Muscle layer of colon (tissue), 2 donors: Measurements from ENCODE around the gene ISG20.

Experiments
- H3K27ac ChIP-seq: one replicate; pipeline ENCODE4 v1.7.0; 2013; ENCODE audit warnings: low read depth, mild to moderate bottlenecking, low read length, moderate library complexity
- H3K27me3 ChIP-seq, 2 donors: one replicate each; pipeline ENCODE4 v1.7.0; 2013; ENCODE audit warnings: low read length in 2 of 2, mild to moderate bottlenecking in 2 of 2; ENCODE audit not compliant: insufficient read depth in 2 of 2, control insufficient read depth in 1 of 2
- H3K36me3 ChIP-seq: one replicate; pipeline ENCODE4 v1.7.0; 2013; ENCODE audit warnings: mild to moderate bottlenecking, low read length; ENCODE audit not compliant: insufficient read depth
- H3K4me1 ChIP-seq: one replicate; pipeline ENCODE4 v1.7.0; 2013; ENCODE audit warnings: mild to moderate bottlenecking, low read length; ENCODE audit not compliant: insufficient read depth
- H3K4me3 ChIP-seq, 2 donors: one replicate each; pipeline ENCODE4 v1.7.0; 2013; ENCODE audit warnings: low read length in 2 of 2, low read depth in 1 of 2, mild to moderate bottlenecking in 1 of 2, moderate library complexity in 1 of 2
- H3K9ac ChIP-seq: one replicate; pipeline ENCODE4 v1.7.0; 2013; ENCODE audit warnings: low read length
- H3K9me3 ChIP-seq: one replicate; pipeline ENCODE4 v1.7.0; 2013; ENCODE audit warnings: mild to moderate bottlenecking, low read length
- donor health status: abdominal sarcoma.
- donor health status: Adenocarcinoma of cecum.

ISG20 gene

DNA sequence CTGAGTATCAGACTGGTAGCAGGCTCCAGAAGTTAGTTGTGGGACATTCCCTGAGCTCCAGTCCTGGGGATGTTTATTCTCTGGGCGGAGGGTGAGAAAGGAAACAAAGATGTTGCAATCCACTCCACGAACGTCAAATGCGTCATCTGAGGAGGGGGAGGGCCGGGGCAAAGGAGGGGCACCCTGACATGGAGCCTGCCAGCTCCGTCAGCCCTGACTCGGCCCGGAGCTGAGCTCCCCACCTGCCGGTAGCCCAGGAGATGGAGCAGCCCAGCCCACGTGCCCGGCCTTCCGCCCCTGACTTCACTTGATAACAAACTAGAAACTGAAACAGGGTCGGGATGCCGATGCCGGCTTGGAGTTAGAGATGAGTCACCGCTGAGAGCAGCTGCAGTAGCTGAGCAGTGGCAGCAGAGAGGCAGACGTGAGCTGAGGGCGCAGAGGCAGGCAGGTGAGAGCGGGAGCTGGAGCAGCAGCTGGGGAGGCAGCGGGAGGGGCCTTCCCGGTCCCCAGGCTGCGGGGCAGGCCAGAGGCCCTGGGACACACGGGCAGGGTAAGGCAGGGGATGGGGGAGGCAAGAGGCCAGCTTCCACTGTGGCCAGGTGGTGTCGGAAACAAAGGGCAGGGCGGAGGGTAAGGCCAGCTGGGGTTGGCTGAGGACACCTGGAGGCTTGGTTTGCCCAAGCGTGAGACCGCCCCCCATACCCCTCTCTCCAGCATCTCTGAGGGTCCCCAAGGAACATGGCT, at the start of gene ISG20:
ISG20 (plus strand) TSS at position 391 of the 747 bp plus-strand sequence; CDS start at position 742, 351 bp downstream.
- H3K4me3 ChIP-seq, result peak within 1 kb of the TSS; percentile 52 to 63
- peak within 1 kb of the TSS; percentile 53 for H3K9ac ChIP-seq
- H3K27me3 ChIP-seq, result no peaks in the 10 kb centered on the region
- H3K36me3 ChIP-seq, result no peaks in the 10 kb centered on the region
- peak within 1 kb of the TSS; percentile 80 for H3K27ac ChIP-seq
- H3K4me1 ChIP-seq, result peaks cover 19% of the 10 kb centered on the region
- no peaks in the 10 kb centered on the region for H3K9me3 ChIP-seq

DNA sequence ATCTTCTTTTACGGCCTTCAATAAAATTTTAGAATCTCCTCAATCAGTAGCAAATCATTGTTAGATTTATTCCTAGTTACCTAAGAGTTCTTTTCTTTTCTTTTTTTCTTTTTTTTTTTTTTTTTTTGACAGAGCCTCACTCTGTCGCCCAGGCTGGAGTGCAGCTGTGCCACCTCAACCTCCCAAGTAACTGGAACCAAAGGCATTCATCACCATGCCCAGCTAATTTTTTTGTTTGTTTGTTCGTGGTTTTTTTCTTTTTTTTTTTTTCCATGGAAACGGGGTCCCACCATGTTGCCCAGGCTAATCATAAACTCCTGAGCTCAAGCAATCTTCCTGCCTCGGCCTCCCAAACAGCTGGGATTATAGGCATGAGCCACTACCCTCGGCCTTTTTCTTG, 48.1 kb upstream of the ISG20 start:
- no peaks in the 10 kb centered on the region for H3K9me3 ChIP-seq
- no peak overlapping the region for H3K9ac ChIP-seq
- no peak overlapping the region for H3K27ac ChIP-seq
- no peaks in the 10 kb centered on the region for H3K36me3 ChIP-seq
- H3K4me1 ChIP-seq, result no peaks in the 10 kb centered on the region
- H3K4me3 ChIP-seq, result no peak overlapping the region
- no peaks in the 10 kb centered on the region for H3K27me3 ChIP-seq

DNA sequence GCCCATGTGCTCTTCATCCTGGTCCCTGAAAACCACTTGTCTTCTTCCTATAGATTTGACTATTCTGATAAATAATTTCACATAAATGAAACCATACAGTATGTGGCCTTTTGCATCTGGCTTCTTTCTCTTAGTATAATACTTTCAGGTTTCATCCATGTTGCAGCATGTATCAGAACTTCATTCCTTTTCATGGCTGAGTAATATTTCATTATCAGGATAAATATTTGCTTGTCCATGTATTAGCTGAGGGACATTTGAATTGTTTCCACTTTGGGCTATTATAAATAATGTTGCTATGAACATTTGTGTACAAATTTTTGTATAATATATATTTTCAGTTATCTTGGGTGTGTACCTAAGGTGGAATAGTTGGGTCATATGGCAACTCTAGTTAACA, 47.4 kb upstream of the ISG20 start:
- Histone ChIP-seq H3K9ac (no peak overlapping the region), H3K4me1 (no peaks in the 10 kb centered on the region), H3K27me3 (no peaks in the 10 kb centered on the region), H3K4me3 (no peak overlapping the region), H3K9me3 (no peaks in the 10 kb centered on the region), H3K36me3 (no peaks in the 10 kb centered on the region), H3K27ac (no peak overlapping the region)

DNA sequence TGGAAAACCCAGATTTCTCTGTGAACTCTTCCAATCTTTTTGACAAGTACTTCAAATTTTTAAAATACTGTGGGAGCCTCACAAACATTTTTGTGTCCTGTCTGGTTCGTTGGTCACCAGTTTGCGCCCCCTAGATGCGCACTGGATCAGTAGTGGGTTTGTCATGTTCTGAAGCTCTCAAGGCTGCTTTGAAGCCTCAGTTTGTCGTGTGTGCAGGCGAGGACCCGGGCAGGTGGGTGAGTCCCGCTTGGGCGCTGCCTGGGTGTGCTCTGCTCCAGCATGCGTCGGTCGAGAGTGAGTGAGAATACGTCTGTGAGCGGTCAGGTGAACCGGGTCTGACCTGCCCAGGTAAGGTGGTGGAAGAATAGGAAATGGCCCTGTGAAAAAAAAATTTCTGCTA, 34.9 kb upstream of the ISG20 start:
- no peak overlapping the region for H3K4me3 ChIP-seq
- H3K4me1 ChIP-seq, result no peaks in the 10 kb centered on the region
- no peak overlapping the region for H3K9ac ChIP-seq
- no peaks in the 10 kb centered on the region for H3K36me3 ChIP-seq
- peaks cover 29 to 37% of the 10 kb centered on the region in 2 donors for H3K27me3 ChIP-seq
- H3K27ac ChIP-seq, result no peak overlapping the region
- no peaks in the 10 kb centered on the region for H3K9me3 ChIP-seq

DNA sequence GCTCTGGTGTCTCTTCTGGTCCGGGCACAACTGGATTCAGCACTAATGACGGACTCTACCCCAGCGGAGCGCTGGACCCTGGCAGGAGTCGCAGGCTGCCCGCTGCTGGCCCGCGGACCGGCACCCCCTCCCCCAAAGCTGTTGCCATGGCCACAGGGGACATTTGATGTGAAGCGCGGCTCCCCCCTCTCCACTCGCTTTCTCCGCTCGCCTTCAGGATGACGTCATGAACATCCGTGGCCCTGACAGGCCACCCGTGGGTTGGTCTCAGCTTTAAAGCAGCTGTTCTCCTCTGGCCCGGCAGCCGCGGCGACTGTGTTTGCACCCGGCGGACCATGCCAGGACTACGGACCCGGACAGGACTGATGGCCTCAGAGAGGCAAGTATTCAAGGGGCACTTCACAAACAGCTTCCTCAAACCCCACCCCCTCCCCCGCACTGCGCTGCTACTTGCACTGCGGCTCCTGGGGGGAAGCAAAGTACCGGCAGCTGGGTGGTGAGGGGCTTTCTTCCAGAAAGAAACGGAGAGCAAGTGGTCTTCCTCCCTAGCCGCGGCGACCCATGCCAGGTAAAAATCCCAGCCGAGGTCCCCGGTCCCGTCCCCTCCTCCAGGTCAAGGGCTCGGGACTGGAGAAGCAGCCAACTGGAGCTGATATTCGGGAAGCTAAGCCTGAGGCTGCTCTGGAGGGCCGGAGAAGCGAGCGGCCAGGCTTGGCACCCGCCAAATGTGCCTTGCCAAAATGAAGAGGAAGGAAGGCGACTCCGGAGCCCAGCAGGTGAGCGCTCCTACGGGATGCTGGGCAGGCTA, 34.2 kb upstream of the ISG20 start:
- Histone ChIP-seq H3K4me1 (no peaks in the 10 kb centered on the region), H3K36me3 (no peaks in the 10 kb centered on the region), H3K27ac (no peak overlapping the region), H3K4me3 (no peak overlapping the region), H3K9me3 (no peaks in the 10 kb centered on the region), H3K9ac (no peak overlapping the region), H3K27me3 (peaks cover 29 to 37% of the 10 kb centered on the region in 2 donors)

DNA sequence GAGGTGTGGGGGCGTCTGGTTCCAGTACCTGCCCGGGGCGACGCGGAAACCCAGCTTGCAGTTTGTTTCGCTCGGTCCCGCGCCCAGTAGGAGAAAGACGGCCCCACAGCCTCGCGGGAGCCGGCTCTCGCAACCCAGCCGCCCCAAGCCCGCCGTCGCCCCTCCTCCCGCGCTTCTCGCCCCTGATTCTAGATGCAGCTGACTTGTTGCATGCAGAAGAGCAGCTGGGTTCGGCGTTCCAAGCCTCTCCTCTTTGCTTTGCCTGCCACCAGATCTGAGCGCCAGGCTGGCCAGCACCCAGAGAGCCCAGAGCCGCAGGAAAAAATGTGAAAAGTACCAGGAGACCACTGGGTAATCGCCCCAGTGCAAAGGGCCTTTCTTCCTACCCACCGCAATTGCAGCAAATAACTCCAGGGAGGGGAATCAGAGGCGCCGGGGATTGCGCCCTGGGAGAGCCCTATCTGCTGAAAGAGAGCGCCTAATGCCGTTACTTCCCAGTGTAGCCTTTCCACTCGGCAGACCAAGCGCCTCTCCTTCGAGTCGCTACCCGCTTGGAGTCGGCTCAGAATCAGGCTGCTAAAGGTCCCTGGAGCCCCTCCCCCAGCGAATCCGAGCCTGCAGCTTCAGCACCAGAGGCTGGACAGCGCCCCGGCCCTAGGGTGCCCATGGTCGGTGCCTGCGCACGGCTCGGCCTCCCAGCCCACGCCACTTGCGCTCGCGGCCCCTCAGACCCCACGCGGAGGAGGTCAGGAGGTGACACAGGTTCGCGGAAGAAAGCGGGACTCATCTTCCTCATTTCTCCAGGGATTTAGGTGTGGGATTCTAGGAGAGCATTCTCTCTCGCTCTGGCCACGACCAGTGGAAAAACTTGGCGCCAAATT, 33.4 kb upstream of the ISG20 start:
- Histone ChIP-seq H3K4me3 (no peak overlapping the region), H3K9ac (no peak overlapping the region), H3K36me3 (no peaks in the 10 kb centered on the region), H3K27me3 (peaks cover 29 to 37% of the 10 kb centered on the region in 2 donors), H3K9me3 (no peaks in the 10 kb centered on the region), H3K27ac (no peak overlapping the region), H3K4me1 (no peaks in the 10 kb centered on the region)

DNA sequence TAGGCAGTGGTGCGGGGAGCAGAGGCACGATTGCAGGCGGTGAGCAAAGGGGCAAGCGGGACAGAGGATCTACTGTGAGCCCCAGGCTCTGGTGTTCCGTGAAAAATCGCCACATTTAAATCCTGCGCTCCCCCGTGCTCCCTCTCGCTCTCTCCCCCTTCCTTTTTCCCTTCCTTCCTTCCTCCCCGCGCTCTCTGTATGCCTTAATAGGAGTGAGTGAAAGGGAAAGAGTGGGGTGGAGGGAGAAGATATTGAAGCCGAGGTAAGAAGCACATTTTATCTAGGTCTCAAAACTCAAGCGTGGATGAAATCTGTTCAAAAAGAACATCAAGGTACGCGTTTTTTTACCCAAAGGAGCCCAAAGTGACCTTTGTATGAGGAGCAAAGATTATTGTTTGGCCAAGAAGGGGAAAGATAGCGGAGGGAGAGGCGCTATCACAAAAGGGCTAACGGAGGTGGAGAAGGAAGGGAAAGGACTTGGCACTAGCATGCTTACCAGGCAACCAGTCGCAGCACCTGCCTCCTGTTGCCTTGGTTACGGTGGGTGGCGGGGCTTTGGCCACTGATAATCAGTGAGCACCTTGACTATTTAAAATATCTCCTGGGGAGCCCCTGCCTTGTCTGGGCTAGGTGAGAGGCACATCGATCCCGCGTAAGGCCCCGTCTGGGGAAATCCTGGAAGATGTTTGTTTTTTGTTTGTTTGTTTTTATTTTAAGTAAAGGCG, 32.6 kb upstream of the ISG20 start:
- Histone ChIP-seq H3K9ac (no peak overlapping the region), H3K27ac (no peak overlapping the region), H3K27me3 (peaks cover 29 to 37% of the 10 kb centered on the region in 2 donors), H3K36me3 (no peaks in the 10 kb centered on the region), H3K9me3 (no peaks in the 10 kb centered on the region), H3K4me3 (no peak overlapping the region), H3K4me1 (no peaks in the 10 kb centered on the region)

DNA sequence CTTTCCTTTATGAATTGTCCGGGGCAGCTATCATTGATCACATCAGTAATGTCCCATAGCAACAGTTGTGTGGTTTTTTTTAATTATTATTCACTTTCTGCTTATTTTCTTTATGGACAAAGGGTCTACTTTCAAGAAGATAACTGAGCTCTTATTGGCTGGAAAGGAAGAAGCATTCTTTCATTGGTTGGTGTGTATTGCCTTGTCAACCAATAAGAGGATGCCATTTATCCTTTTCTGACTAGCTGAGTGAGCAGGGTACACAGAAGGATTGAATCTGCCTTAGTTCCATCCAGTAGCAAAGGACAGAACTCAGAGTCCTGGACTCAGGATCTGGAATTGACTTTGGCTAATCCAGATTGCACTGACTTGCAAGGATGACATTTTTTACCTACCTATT, 30.9 kb upstream of the ISG20 start:
- H3K4me3 ChIP-seq, result no peak overlapping the region
- H3K9me3 ChIP-seq, result no peaks in the 10 kb centered on the region
- no peaks in the 10 kb centered on the region for H3K4me1 ChIP-seq
- no peaks in the 10 kb centered on the region for H3K36me3 ChIP-seq
- H3K9ac ChIP-seq, result no peak overlapping the region
- H3K27ac ChIP-seq, result no peak overlapping the region
- H3K27me3 ChIP-seq, result peaks cover 29 to 37% of the 10 kb centered on the region in 2 donors

DNA sequence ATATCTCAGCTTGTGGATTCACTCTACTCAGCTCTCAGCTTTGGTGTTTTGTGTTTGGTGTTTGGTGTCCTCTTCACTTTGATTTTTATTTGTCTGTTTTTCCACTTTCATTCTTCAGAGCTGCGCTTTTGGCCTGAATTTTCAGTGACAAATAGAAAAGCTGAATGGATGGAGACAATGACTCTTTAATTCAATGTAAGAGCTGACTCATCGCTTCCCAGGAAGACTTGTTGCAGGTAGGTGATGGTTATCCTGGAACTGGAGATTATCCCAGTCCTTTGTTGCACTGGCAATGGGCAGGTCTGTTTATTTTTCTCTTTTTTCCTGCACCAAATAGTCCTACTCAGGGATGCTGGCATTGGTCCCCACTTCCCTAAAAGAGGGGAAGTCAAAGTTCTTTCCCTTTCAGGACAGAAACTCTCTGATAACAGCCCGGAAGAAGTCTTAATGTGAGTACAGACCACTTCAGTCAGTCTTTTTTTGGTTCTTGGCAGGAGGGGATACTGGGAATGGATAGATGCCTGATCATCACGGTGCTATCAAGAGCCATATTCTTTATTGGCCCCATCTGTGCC, 30.1 kb upstream of the ISG20 start:
- H3K27ac ChIP-seq, result no peak overlapping the region

DNA sequence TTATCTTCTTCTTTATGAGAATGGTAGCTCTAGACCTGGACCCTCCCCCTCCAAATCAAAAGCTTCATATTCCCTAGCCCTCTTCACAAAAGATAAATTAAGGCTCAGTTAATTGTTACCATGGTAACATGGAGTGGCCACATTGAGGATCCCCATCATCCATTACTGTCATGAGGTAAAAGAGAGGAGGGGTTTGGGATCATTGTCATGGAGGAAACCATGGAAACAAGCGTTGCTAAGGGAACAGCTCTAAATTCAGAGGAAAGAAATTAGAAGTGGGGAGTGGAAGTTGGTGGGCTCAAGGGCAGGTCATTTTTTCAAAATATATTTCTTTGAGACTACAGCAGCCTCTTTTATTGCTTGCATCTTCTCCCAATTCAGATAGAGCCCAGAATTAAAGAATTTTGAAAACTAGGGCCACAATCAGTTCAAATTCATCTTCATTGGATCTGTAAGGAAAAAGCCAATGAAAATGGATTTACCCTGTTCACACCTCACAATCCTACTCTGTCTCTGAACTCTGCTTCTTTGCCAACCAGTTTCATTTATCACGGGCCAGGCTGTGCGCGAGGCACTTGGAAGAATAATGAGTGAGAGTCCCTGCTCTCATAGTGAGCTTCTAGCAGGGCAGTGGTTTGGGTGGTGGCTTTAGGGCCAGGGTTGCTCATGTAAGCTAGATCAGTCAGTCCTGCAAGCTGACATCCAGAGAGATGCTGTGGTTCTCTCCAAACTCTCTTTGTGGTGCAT, 29.3 kb upstream of the ISG20 start:
- H3K36me3 ChIP-seq, result no peaks in the 10 kb centered on the region
- H3K27me3 ChIP-seq, result peaks cover 23 to 25% of the 10 kb centered on the region in 2 donors
- no peak overlapping the region for H3K9ac ChIP-seq
- H3K9me3 ChIP-seq, result no peaks in the 10 kb centered on the region
- H3K4me3 ChIP-seq, result no peak overlapping the region
- no peak overlapping the region for H3K27ac ChIP-seq
- no peaks in the 10 kb centered on the region for H3K4me1 ChIP-seq

More for the DNA sequence above, 30.1 kb upstream of the ISG20 start:
- H3K9me3 ChIP-seq, result no peaks in the 10 kb centered on the region
- H3K27me3 ChIP-seq, result peaks cover 27 to 33% of the 10 kb centered on the region in 2 donors
- H3K4me3 ChIP-seq, result no peak overlapping the region
- H3K4me1 ChIP-seq, result no peaks in the 10 kb centered on the region
- no peak overlapping the region for H3K9ac ChIP-seq
- no peaks in the 10 kb centered on the region for H3K36me3 ChIP-seq
